Lung (tissue), 16 donors: ENCODE results near the gene ZNF366. TPM values are rescaled to one million over a fixed set of nuclear protein-coding genes. Genes with fewer than 3 reads are reported as not detected.

Source experiments
- ATAC-seq: fragments of 200-7000 bp; cut with Tn5 transposase; one replicate; pipeline ENCODE4 v1.9.1; 2020; ENCODE audit warnings: moderate number of reproducible peaks; ENCODE audit not compliant: insufficient read depth, low FRiP score
- DNase-seq, 3 donors: peaks; one replicate each; pipeline ENCODE4 v3.0.0-alpha.2; 2013 to 2017
- H3K27ac ChIP-seq, 2 donors: one replicate each; pipeline ENCODE4 v1.5.1; 2013; ENCODE audit warnings: mild to moderate bottlenecking in 2 of 2, moderate library complexity in 2 of 2, control low read depth in 1 of 2, inconsistent platforms in 1 of 2, low read depth in 1 of 2, low read length in 1 of 2
- H3K27me3 ChIP-seq, 3 donors: one replicate each; pipeline ENCODE4 v1.5.1; 2013; ENCODE audit warnings: low read length in 2 of 3; ENCODE audit not compliant: control insufficient read depth in 3 of 3, insufficient read depth in 3 of 3
- H3K36me3 ChIP-seq, 4 donors: one replicate each; pipeline ENCODE4 v1.5.1; 2013; ENCODE audit warnings: low read length in 4 of 4, mild to moderate bottlenecking in 1 of 4, moderate library complexity in 1 of 4; ENCODE audit not compliant: control insufficient read depth in 4 of 4, insufficient read depth in 4 of 4
- H3K4me1 ChIP-seq, 5 donors: one replicate each; pipeline ENCODE4 v1.5.1; 2013; ENCODE audit warnings: low read length in 5 of 5, mild to moderate bottlenecking in 2 of 5, moderate library complexity in 1 of 5; ENCODE audit not compliant: control insufficient read depth in 5 of 5, insufficient read depth in 5 of 5
- H3K4me3 ChIP-seq: one replicate; pipeline ENCODE4 v1.5.1; 2013; ENCODE audit warnings: mild to moderate bottlenecking, control low read depth, moderate library complexity
- H3K9ac ChIP-seq, 2 donors: one replicate each; pipeline ENCODE4 v1.5.1; 2013; ENCODE audit warnings: low read length in 2 of 2, control low read depth in 1 of 2; ENCODE audit not compliant: insufficient read depth in 1 of 2
- H3K9me3 ChIP-seq, 4 donors: one replicate each; pipeline ENCODE4 v1.5.1; 2013; ENCODE audit warnings: low read length in 3 of 4, mild to moderate bottlenecking in 1 of 4, moderate library complexity in 1 of 4; ENCODE audit not compliant: control insufficient read depth in 4 of 4, insufficient read depth in 3 of 4
- CTCF ChIP-seq: IDR thresholded peaks from 2 replicates; pipeline ENCODE4 v1.5.1; 2012; ENCODE audit warnings: mild to moderate bottlenecking; ENCODE audit errors: control extremely low read depth, extremely low read depth
- WGBS, 2 donors: extraction: QIAGEN DNeasy Blood & Tissue Kit; methylation state at CpG; one replicate each; pipeline ENCODE4 v1.1.7; 2013; 5-methylcytosine and 5-hydroxymethylcytosine counted together
- long read RNA-seq, 5 donors: transcript quantifications; one replicate each; lab custom pipeline, GENCODE V29; 2026
- polyA plus RNA-seq, 2 donors: library from polyadenylated mRNA; stranded (reverse); fragments of 200-250 nt; gene quantifications; one replicate each; pipeline ENCODE4 v1.2.1, GENCODE V29; 2013
- total RNA-seq, 2 donors: library from RNA; depleted of rRNA in 1 of 2; stranded (reverse); fragments of >200 nt in 1 of 2; gene quantifications; one replicate each; pipeline ENCODE4 v1.2.1, GENCODE V29; 2014 to 2021
- donor health status: control.
- donor health status: control.
- donor health status: Bipolar disorder and iron deficiency.
- donor health status: healthy.
- donor health status: DM: yes; HTN: yes; CAD: no.

Gene ZNF366, protein sequence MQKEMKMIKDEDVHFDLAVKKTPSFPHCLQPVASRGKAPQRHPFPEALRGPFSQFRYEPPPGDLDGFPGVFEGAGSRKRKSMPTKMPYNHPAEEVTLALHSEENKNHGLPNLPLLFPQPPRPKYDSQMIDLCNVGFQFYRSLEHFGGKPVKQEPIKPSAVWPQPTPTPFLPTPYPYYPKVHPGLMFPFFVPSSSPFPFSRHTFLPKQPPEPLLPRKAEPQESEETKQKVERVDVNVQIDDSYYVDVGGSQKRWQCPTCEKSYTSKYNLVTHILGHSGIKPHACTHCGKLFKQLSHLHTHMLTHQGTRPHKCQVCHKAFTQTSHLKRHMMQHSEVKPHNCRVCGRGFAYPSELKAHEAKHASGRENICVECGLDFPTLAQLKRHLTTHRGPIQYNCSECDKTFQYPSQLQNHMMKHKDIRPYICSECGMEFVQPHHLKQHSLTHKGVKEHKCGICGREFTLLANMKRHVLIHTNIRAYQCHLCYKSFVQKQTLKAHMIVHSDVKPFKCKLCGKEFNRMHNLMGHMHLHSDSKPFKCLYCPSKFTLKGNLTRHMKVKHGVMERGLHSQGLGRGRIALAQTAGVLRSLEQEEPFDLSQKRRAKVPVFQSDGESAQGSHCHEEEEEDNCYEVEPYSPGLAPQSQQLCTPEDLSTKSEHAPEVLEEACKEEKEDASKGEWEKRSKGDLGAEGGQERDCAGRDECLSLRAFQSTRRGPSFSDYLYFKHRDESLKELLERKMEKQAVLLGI
- total RNA-seq: 1 to 10 TPM; 4.3 to 6.0 TPM
- 1 to 10 TPM in 1 of 2 donors, under 1 TPM in 1; 0.73 to 3.0 TPM for polyA plus RNA-seq
- long read RNA-seq, donor 1, partial matches to known transcripts: 0 of 1 reads
- long read RNA-seq, donor 1, other reads (novel, unspliced or antisense): 0 of 1 reads
- long read RNA-seq, donor 2: 0 reads
- long read RNA-seq, donor 3: 0 reads
- long read RNA-seq, donor 4: 0 reads
- long read RNA-seq, donor 5: 0 reads

- Histone ChIP-seq H3K9me3 (no peaks in the 10 kb centered on the region), H3K27me3 (no peaks in the 10 kb centered on the region), H3K4me1 (peaks cover 0 to 12% (median 8%) of the 10 kb centered on the region in 5 donors), H3K9ac (no peak within 1 kb of the TSS), H3K4me3 (peak within 1 kb of the TSS; percentile 31), H3K36me3 (no peaks in the 10 kb centered on the region), H3K27ac (peak within 1 kb of the TSS; percentile 62 to 70)
- WGBS, 2 donors: 30 to 40% methylated on average over 9 of the region's 9 CpGs
- DNase-seq: no peak
- no peak for ATAC-seq
- no peak for TF ChIP-seq CTCF
Observed at GRCh38 chr5:72507231-72507906, at the start of gene ZNF366. TSS of gene ZNF366 (minus strand) at chr5:72507410. CDS start at chr5:72461496, 45,914 bp downstream.

DNA sequence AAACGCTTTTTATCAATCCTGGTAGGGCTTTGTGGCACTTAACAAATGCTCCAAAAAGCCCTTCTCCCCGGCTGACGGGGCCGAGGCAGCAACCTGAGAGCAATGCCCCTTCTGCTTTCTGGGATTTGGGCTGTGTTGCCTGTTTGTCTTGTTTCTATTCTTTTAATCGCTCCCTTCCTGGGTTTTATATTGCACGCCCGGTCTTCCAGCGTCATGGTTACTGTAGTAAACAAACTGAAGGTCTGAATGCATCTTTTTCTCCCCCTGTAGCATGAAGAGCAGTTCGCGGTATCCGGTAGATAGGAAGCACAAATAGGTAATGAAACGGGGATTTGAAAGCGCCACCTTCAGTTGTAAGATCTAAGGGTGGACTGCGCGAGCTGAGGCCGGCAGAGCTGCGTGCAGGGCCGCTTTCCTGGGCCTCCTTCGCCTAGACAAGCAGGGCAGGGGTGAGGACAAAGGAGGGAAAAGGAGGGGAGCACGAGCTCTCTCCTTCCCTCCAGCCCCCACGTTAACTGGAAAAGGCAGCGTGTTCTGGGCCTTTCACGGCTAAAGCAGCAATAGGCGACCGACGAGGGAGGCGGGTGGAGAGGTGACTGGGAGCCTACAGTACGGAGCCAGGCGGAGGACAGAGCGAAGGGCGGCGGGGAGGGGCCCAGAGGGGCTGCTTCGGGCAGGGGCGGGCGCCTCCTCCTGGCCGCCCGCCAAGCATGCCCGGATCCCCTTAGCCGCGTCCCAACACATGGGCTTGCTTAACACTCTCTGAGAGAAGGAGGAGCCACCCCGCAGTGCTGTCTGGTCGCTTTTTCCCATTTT lies 49.3 kb upstream of the ZNF366 start:
- no peaks in the 10 kb centered on the region for H3K36me3 ChIP-seq
- H3K9me3 ChIP-seq: no peaks in the 10 kb centered on the region
- H3K27ac ChIP-seq: peak overlapping the region in 1 of 2 donors; percentile 69
- 1 to 2% methylated on average over 42 of the region's 42 CpGs for WGBS, 2 donors
- H3K4me1 ChIP-seq: peaks cover 0 to 32% (median 2%) of the 10 kb centered on the region in 5 donors
- no peak overlapping the region for H3K4me3 ChIP-seq
- peak overlapping the region; percentile 58 to 79 for H3K9ac ChIP-seq
- no peak for TF ChIP-seq CTCF
- ATAC-seq: peak; percentile 65
- DNase-seq: peak; percentile 90
- no peaks in the 10 kb centered on the region for H3K27me3 ChIP-seq

- TF ChIP-seq CTCF: no peak
- Histone ChIP-seq H3K27ac (no peak overlapping the region), H3K4me3 (no peak overlapping the region), H3K36me3 (no peaks in the 10 kb centered on the region), H3K9ac (peak overlapping the region; percentile 58 to 79), H3K9me3 (no peaks in the 10 kb centered on the region), H3K4me1 (peaks cover 0 to 32% (median 2%) of the 10 kb centered on the region in 5 donors), H3K27me3 (no peaks in the 10 kb centered on the region)
- WGBS, 2 donors: 31 to 54% methylated on average over 1 of the region's 1 CpG
- DNase-seq: peak; percentile 58 to 65 (median 62)
- ATAC-seq: no peak
Observed at GRCh38 chr5:72555871-72556270, 48.7 kb upstream of the ZNF366 start.
